Uterus (tissue), 2 donors: Measurements from ENCODE around the gene USP9Y.

Experiments
- POLR2A ChIP-seq, 2 donors: fragments of 450-650 bp; IDR thresholded peaks; one replicate each; pipeline ENCODE4 v1.6.1; 2016; ENCODE audit warnings: antibody characterized with exemption in 2 of 2, mild to moderate bottlenecking in 1 of 2, moderate library complexity in 1 of 2
- TF ChIP-seq, protein P1 (sequence below), 4 experiments: fragments of 200-600 bp in 2 of 4; fragments of 450-650 bp in 2 of 4; sonication (generic) in 2 of 4; IDR thresholded peaks; one replicate each; pipeline ENCODE4 v1.5.1; 2016 to 2019; ENCODE audit warnings: antibody characterized with exemption in 4 of 4, mild to moderate bottlenecking in 2 of 4, moderate library complexity in 1 of 4

DNA sequence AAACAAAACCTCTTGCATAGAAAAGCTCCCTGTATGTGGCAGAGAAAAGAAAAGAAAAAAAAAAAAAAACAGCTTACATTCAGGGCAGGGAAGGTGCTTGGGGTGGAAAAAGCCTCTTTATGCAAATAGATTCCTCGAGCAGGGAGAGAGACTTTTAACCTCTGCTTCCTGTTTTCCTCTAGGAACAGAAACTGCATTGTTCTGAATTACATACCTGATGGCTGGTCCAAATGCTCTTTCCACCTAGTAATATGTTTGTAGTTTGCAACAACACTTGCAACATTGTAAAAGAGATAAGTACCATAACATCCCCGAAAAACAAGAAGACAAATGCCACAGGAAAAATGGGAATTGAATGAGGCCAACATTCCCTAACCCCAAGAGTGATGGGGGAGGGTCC lies 944 bp upstream of the USP9Y start:
- TF ChIP-seq, protein P1, sequence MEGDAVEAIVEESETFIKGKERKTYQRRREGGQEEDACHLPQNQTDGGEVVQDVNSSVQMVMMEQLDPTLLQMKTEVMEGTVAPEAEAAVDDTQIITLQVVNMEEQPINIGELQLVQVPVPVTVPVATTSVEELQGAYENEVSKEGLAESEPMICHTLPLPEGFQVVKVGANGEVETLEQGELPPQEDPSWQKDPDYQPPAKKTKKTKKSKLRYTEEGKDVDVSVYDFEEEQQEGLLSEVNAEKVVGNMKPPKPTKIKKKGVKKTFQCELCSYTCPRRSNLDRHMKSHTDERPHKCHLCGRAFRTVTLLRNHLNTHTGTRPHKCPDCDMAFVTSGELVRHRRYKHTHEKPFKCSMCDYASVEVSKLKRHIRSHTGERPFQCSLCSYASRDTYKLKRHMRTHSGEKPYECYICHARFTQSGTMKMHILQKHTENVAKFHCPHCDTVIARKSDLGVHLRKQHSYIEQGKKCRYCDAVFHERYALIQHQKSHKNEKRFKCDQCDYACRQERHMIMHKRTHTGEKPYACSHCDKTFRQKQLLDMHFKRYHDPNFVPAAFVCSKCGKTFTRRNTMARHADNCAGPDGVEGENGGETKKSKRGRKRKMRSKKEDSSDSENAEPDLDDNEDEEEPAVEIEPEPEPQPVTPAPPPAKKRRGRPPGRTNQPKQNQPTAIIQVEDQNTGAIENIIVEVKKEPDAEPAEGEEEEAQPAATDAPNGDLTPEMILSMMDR (IDR thresholded peaks at IDR 0.05): no peak
- no peak for TF ChIP-seq POLR2A (IDR thresholded peaks at IDR 0.05)
